Stimulated activated CD4-positive, alpha-beta T cell treated with anti-CD3 and anti-CD28 coated beads, Interleukin-2, amount 100 ng/mL, for 24 hours (primary cell): ENCODE results near the gene PDE8B.

ENCODE experiments used
- DNase-seq, 2 donors: peaks; one replicate each; pipeline ENCODE4 v3.0.0-alpha.2; 2020

Gene PDE8B

GRCh38 chr5:77322406-77322805 lies 111.9 kb downstream of the PDE8B start:
- DNase-seq, result no peak

- no peak for DNase-seq
These were observed 115.6 kb downstream of the PDE8B start for GRCh38 chr5:77325921-77326541.

GRCh38 chr5:77326986-77327734 lies 116.7 kb downstream of the PDE8B start:
- no peak for DNase-seq

GRCh38 chr5:77328930-77329647 lies 118.6 kb downstream of the PDE8B start:
- DNase-seq, result no peak

GRCh38 chr5:77329664-77330430 lies 119.4 kb downstream of the PDE8B start:
- no peak for DNase-seq

- no peak for DNase-seq
These were observed 122.6 kb downstream of the PDE8B start for GRCh38 chr5:77333036-77333435.

GRCh38 chr5:77333451-77334123 lies 123.1 kb downstream of the PDE8B start:
- DNase-seq, result no peak

GRCh38 chr5:77337246-77337645 lies 126.8 kb downstream of the PDE8B start:
- DNase-seq, result no peak

- DNase-seq, result no peak
These were observed 127.2 kb downstream of the PDE8B start for GRCh38 chr5:77337686-77338085.

- no peak for DNase-seq
These were observed 128.9 kb downstream of the PDE8B start for GRCh38 chr5:77339337-77339890.

GRCh38 chr5:77343165-77343564 lies 132.7 kb downstream of the PDE8B start:
- DNase-seq, result no peak

GRCh38 chr5:77347435-77348098 lies 137.1 kb downstream of the PDE8B start:
- no peak for DNase-seq

GRCh38 chr5:77353251-77353650 lies 142.8 kb downstream of the PDE8B start:
- DNase-seq, result no peak

- no peak for DNase-seq
These were observed 144.0 kb downstream of the PDE8B start for GRCh38 chr5:77354454-77354853.

- no peak for DNase-seq
These were observed 144.6 kb downstream of the PDE8B start for GRCh38 chr5:77355080-77355479.

GRCh38 chr5:77355751-77356150 lies 145.3 kb downstream of the PDE8B start:
- DNase-seq, result no peak

GRCh38 chr5:77356740-77357139 lies 146.3 kb downstream of the PDE8B start:
- DNase-seq, result peak; percentile 20 to 27

- DNase-seq, result no peak
These were observed 148.1 kb downstream of the PDE8B start for GRCh38 chr5:77358255-77359205.

GRCh38 chr5:77359231-77359630 lies 148.8 kb downstream of the PDE8B start:
- no peak for DNase-seq

GRCh38 chr5:77360381-77360780 lies 149.9 kb downstream of the PDE8B start:
- DNase-seq, result no peak

- DNase-seq, result no peak
These were observed 150.5 kb downstream of the PDE8B start for GRCh38 chr5:77360973-77361372.
